Hindlimb muscle (tissue), 1 donor: ENCODE results near the gene CHD1L. TPM values are rescaled to one million over a fixed set of nuclear protein-coding genes. Genes with fewer than 3 reads are reported as not detected.
A peak's percentile ranks its signal among the peaks of the same experiment; 100 is the strongest.
"Not testable (repeated sequence)": the region's sequence is repeated elsewhere in the genome, so short reads cannot be mapped to it uniquely, and the experiment has no call there.

Experiments
- DNase-seq: peaks from one replicate; pipeline ENCODE4 v3.0.0-alpha.2; 2013
- polyA plus RNA-seq: library from polyadenylated mRNA; unstranded; fragments of 120-200 nt; gene quantifications from one replicate; pipeline ENCODE4 v1.2.1, GENCODE V29; 2013; ENCODE audit not compliant: insufficient read length

Gene CHD1L
- 22.0 TPM for polyA plus RNA-seq

- DNase-seq: peak; percentile 97
Measured at GRCh38 chr1:147242449-147243227, at the start of gene CHD1L. CHD1L (plus strand) TSS chr1:147242684; CDS start chr1:147242704, 20 bp downstream.

- not testable (repeated sequence) for DNase-seq
Measured at GRCh38 chr1:147197324-147197723, 45.2 kb upstream of the CHD1L start.

DNA sequence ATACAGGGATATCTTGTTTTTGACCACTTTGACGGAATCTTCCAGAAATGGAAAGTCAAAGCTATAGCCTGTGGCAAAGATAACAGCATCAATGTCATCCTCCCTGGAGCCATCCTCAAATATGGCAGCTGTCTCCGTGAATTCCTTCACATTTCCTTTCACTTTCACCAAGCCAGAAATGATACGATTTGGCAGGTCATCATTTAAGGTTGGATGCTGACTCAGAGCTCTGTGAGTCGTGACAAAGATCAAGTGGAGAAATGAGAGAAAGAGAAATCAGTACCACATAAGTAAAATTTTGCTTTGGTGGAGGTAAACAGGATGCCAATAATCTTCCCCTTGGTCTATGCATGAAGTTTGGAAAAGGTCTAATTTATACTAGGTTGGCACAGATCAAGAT, 41.2 kb upstream of the CHD1L start:
- no peak for DNase-seq

DNA sequence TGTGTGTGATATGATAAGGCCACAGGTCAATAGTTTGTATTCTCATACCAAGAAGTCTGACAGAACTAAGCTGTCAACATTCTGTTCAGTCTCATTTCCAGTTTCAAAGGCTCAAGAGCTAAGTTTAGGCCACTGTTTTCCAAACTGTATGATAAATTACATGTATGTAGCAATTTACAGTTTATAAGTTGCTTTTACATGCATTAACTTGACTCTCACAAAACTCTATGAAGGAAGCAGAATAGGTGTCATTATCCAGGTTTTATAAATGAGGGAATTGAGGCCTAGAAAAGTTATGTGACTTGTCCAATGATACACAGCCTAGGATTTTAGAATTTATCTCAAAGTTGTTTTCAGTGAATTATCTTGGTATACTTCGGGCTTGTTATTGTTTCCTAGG, 40.7 kb upstream of the CHD1L start:
- DNase-seq: no peak

DNA sequence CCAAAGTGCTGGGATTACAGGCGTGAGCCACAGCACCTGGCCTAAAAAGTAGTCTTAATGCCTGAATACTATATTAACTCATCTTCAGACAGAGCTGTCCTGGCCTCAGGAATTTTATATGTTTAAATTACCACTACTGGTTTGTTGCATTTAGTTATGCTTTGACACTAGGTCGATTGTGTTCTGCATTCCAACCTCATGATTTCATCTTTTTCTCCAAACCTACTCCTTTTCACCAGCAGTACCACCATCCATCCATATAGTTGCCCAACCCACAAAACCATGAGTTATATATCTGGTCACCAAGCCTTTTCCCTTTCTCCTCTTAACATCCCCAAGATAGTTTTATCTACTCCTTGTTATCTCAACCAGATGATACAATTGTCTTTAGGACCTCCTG, 39.9 kb upstream of the CHD1L start:
- DNase-seq: no peak

DNA sequence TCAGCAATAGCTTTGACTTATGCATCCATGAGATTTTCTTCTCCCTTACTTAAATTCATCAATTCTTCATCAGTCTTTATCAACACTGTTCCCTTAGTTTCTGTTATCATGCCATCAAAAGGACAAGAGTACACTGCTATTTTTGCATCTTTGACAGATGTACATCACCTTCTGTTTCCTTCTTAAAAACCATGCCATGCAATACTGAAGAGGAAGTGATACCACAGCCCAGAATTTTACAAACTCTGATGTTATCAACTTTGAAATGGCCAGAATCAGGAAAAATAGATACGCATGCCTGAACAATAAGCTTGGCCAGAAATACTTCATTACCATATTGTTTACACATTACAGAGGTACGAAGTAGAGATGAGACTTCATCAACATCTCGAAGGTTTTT, 38.4 kb upstream of the CHD1L start:
- no peak for DNase-seq

DNA sequence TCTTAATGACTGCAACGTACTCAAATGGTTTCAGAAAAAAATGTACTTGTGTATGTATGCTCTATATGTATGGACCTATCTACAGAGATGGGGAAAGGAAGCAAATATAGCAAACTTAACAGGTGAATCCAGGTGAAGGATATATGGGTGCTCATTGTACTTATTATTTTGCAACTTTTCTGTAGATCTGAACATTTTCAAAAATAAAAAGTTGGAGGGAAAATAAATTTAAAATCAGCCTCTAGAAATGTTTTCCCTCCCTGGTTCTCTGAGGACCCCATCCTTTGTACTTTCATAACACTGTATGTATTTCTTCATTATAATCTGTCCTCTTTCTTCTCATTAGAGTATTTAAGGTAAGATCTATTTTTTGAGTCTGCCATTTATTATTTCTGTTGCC, 35.3 kb upstream of the CHD1L start:
- DNase-seq: no peak

DNA sequence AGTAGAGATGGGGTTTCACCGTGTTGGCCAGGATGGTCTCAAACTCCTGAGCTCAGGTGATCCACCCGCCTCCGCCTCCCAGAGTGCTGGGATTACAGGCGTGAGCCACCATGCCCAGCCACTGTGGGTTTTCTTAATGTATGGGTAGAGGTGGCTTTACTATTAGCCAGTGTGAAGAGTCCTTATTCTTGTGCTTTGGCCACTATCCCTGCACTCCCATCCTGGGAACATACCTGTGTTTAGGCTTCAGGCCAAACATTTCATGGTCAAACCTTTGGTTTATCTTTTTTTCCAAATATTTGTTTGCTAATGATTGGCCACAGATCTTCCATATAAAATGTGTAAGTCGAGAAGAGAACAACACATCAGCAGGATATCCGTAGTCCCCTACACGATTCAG, 33.9 kb upstream of the CHD1L start:
- DNase-seq: no peak

- no peak for DNase-seq
Measured at GRCh38 chr1:147209825-147210821, 32.4 kb upstream of the CHD1L start.

DNA sequence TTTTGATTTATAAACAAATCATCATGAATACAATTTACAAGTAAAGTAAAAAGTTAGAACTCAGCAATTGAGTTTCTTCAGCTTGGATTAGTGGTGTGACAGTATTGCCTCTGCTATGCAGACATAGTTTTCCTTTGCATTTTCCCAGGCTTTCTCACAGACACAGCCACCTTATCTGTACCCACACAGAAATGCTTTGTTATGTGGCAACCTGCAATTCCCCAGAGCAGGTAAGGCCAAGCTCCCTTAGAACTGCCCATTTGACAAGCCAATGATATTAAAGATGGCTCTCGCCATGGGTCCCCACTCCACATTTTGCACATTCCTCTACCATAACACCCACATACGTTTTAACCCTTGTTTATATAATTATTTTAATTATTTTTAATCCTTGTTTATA, 31.5 kb upstream of the CHD1L start:
- no peak for DNase-seq

DNA sequence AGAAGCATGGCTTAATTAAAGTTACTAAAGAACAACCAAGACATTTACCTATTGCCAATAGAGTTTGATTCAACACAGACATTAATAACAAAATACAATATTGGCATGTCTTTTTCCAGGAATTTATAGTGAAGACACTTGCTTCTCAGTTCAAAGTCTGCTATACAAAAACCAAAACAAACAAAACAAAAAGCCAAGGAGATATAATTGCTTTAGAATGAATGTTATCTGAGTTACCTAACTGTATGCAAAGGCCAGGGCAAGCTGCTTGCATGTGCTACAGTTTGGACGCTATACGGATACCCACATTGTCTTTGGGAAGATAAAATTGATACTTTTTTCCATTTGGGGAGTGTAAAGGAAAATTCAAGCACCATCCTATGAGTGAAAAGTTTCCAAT, 30.9 kb upstream of the CHD1L start:
- no peak for DNase-seq

- DNase-seq: no peak
Measured at GRCh38 chr1:147213271-147213670, 29.2 kb upstream of the CHD1L start.

DNA sequence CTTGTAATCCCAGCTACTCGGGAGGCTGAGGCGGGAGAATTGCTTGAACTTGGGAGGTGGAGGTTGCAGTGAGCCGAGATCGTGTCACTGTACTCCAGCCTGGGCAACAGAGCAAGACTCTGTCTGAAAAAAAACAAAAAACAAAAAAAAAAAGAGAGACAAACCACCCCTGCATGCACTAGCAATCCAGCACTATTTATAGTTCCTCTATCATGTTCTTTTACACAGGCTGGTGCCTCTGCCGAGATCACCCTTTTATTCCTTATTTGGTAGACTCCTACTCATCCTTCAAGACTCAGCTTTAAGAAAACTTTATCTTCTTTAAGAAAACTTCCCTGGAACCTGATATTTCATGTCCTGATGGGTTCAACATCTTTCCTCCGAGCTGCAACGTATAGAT, 28.2 kb upstream of the CHD1L start:
- DNase-seq: no peak

GRCh38 chr1:147214842-147215539, 27.5 kb upstream of the CHD1L start:
- no peak for DNase-seq

DNA sequence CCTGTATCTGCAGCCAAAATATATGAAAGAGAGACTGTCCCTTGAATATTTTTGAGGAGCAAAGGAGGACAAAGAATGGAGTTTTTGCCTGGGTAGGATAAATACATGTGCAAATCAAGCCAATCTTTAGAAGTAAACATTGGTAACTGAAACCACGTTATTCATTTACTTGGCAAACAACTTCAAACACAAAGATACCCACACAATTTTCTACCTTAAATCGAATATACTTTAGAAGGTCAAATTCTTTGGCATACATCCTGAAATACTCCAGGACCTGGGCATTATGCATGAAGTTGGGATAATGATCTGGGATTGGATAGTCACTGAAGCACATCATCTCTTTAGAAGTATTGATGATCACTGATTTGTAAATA, 27.0 kb upstream of the CHD1L start:
- DNase-seq: no peak

DNA sequence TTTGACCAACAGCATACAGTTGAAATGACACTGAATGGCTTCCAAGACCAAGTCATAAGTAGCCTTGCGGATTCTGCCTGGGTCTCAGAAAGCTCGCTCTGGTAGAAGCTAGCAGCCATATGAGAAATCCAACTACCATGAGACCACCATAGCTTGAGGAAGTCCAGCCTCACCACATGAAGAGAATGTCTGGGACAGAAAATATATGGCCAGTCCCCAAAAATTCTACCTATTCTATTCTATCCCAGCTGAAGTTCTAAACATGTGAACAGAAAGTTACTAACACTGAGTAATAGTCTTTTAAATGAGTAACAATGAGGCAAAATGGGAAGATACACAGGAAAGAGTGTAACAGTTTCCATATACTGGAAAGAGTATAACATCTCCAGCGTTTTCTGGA, 26.4 kb upstream of the CHD1L start:
- DNase-seq: no peak

DNA sequence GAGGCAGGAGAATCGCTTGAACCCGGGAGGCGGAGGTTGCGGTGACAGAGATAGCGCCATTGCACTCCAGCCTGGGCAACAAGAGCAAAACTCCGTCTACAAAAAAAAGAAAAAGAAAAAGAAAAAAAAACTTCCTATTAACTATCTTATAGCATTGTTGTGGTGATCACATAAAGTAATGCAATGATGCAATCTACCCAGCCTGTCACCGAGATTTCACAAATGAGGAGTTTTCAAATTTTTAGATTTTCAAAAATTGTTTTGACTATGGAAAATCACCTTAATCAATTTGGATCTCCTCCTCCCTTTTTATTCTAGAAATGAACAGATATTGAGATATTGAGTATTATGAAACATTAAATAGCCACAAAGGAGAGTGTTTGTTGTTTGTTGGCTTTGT, 25.3 kb upstream of the CHD1L start:
- no peak for DNase-seq

DNA sequence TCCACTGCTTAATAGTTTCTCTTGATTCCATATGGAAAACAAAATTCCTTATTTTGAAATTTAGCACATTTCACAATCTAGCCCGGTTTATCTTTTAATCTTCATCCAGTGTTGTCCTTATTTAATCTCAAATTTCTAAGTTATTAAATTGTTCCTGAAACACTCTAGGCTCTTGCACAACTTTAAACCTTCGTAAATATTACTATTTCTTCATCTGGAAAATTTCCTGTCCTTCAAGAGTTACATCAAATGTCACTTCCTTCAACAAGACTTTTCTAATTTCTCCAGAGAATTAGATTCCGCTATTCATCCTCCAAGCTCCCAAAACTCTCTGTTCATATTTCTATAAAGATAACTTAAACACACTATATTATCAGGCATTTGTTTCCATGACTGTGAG, 23.9 kb upstream of the CHD1L start:
- no peak for DNase-seq

- no peak for DNase-seq
Measured at GRCh38 chr1:147223740-147224615, 18.5 kb upstream of the CHD1L start.

- DNase-seq: peak; percentile 82
Measured at GRCh38 chr1:147225193-147225730, 17.2 kb upstream of the CHD1L start, which contains the start of gene FMO5. FMO5 (minus strand) TSS chr1:147225339; CDS start chr1:147225029, 310 bp downstream.

DNA sequence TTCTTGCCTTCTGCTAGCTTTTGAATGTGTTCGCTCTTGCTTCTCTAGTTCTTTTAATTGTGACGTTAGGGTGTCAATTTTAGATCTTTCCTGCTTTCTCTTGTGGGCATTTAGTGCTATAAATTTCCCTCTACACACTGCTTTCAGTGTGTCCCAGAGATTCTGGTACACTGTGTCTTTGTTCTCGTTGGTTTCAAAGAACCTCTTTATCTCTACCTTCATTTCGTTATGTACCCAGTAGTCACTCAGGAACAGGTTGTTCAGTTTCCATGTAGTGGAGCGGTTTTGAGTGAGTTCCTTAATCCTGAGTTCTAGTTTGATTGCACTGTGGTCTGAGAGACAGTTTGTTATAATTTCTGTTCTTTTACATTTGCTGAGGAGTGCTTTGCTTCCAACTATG, 11.5 kb upstream of the CHD1L start:
- not testable (repeated sequence) for DNase-seq

DNA sequence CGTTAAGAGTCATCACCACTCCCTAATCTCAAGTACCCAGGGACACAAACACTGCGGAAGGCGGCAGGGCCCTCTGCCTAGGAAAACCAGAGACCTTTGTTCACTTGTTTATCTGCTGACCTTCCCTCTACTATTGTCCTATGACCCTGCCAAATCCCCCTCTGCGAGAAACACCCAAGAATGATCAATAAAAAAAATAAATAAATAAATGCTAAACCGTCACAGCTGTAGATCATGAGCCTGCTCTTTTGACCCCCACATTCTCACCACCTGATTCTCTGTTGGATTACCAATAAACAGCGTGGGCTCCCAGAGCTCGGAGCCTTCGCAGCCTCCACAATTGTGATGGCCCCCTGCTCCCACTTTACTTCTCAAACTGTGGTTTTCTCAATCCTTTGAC, 8.6 kb upstream of the CHD1L start:
- not testable (repeated sequence) for DNase-seq
